GM10248 (cell line): ENCODE results near the gene PHF19.
A peak's percentile ranks its signal among the peaks of the same experiment; 100 is the strongest.

Experiments used
- CTCF ChIA-PET: fragments of 300-600 bp; sonication (Branson Sonifier 250); formaldehyde crosslinking; extraction: SDS; loops from one replicate; lab custom pipeline; 2021; ENCODE audit warnings: antibody characterized with exemption; lab: Yijun Ruan, JAX
- POLR2A ChIA-PET: fragments of 350-650 bp; sonication (Branson Sonifier 250); formaldehyde crosslinking; extraction: SDS; loops from one replicate; lab custom pipeline; 2020; ENCODE audit warnings: antibody characterized with exemption; lab: Yijun Ruan, JAX
- DNase-seq: peaks from one replicate; pipeline ENCODE4 v3.0.0; 2012; ENCODE audit errors: extremely low spot score
- CTCF ChIP-seq: IDR thresholded peaks from 2 replicates; pipeline ENCODE4 v1.5.1; 2012; ENCODE audit warnings: mild to moderate bottlenecking, low read depth; ENCODE audit errors: extremely low read depth, missing control alignments, control extremely low read depth

PHF19 gene

GRCh38 chr9:120869726-120870125 is 7.3 kb downstream of the PHF19 start:
- no peak for DNase-seq
- TF ChIP-seq CTCF: no peak
- CTCF ChIA-PET: interaction anchor here (1.0 to 3.5 kb wide), 9 partner anchors 20 to 398 kb away, joined by 3 to 22 read pairs (median 4); partner anchors contain the start of gene GSN
- POLR2A ChIA-PET: no interaction called here

GRCh38 chr9:120869360-120869687 is 7.7 kb downstream of the PHF19 start:
- no peak for TF ChIP-seq CTCF
- ChIA-PET CTCF (interaction anchor here (0.7 to 3.5 kb wide), 9 partner anchors 24 to 77 kb away, joined by 3 to 22 read pairs (median 3); no protein-coding TSS in a partner anchor), POLR2A (no interaction called here)

GRCh38 chr9:120868676-120869359 is 8.2 kb downstream of the PHF19 start:
- TF ChIP-seq CTCF: peak; percentile 69
- CTCF ChIA-PET: interaction anchor here (0.7 to 3.5 kb wide), 8 partner anchors 15 to 77 kb away, joined by 3 to 22 read pairs (median 3); no protein-coding TSS in a partner anchor
- peak; percentile 99 for DNase-seq
- POLR2A ChIA-PET: no interaction called here

More at GRCh38 chr9:120869360-120869687, 7.7 kb downstream of the PHF19 start:
- no peak for DNase-seq

DNA sequence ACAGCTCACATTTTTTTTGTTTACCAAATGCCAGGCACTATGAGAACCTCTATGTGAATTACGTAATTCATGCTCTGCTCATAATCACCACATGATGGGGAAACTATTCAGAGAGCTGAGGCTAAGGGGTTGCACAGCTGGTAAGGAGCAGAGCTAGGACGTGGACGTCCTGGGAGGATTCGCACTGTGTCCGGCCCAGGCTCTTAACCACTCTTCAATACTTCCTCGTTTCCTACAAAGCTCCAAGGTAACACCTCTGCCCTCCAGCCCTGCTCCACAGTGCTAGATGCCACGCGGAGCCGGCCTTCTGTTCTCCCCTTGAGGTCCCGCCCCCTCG is 8.7 kb downstream of the PHF19 start:
- CTCF ChIA-PET: interaction anchor here (0.9 to 3.5 kb wide), 7 partner anchors 15 to 68 kb away, joined by 3 to 22 read pairs (median 4); no protein-coding TSS in a partner anchor
- POLR2A ChIA-PET: interaction anchor here (1.0 kb wide), 1 partner anchor 29 kb away, joined by 9 read pairs; no protein-coding TSS in a partner anchor
- DNase-seq: no peak
- TF ChIP-seq CTCF: no peak

GRCh38 chr9:120867676-120868338 is 9.2 kb downstream of the PHF19 start:
- TF ChIP-seq CTCF: no peak
- DNase-seq: no peak
- POLR2A ChIA-PET: interaction anchor here (1.0 kb wide), 1 partner anchor 29 kb away, joined by 9 read pairs; no protein-coding TSS in a partner anchor
- CTCF ChIA-PET: interaction anchor here (0.9 to 3.5 kb wide), 8 partner anchors 9 to 68 kb away, joined by 3 to 22 read pairs (median 4); no protein-coding TSS in a partner anchor

DNA sequence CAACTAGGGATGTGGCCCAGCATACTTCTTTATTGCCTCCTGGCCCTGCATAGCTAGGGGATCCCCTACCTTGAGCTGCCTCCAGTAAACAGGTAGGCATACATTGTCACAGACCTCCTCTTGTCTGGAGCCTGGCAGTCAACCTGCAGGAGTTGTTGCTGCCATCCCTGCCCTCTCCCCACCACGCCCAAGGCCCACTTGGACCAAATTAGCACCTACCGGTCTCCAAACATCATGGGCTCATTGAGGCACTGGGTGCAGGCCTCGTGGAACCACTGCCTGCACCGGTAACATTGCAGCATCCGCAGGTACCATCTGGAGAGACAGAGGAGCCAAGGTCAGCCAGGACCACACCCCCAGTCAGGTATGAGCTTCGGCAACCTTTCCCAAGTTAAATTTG is 10.3 kb downstream of the PHF19 start:
- no peak for TF ChIP-seq CTCF
- DNase-seq: no peak
- ChIA-PET POLR2A (interaction anchor here (0.6 kb wide), 1 partner anchor 21 kb away, joined by 4 read pairs; no protein-coding TSS in a partner anchor), CTCF (interaction anchor here (1.2 to 1.7 kb wide), 2 partner anchors 8 to 19 kb away, joined by 3 to 4 read pairs; no protein-coding TSS in a partner anchor)
